Measurements from ENCODE around the gene AOPEP.

DNA sequence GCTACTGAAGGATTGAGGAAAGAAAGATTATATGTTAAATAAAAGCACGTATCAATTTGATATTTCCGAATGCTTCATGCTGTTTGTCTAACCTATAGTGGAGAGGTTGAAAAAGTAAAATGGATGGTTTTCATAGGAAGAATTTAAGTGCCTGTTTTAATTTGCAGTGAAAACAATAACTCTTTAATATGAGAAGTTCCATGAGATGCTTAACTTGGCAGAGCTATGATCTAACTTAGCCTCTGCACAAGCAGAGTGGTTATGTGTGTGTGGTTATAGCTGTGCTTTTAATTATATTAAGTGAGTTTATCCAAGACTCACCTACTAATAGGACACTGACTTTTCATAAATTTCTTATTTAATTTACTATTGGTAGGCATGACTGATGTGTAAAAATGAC lies 57.4 kb downstream of the AOPEP start:
- TF ChIP-seq, protein P1, sequence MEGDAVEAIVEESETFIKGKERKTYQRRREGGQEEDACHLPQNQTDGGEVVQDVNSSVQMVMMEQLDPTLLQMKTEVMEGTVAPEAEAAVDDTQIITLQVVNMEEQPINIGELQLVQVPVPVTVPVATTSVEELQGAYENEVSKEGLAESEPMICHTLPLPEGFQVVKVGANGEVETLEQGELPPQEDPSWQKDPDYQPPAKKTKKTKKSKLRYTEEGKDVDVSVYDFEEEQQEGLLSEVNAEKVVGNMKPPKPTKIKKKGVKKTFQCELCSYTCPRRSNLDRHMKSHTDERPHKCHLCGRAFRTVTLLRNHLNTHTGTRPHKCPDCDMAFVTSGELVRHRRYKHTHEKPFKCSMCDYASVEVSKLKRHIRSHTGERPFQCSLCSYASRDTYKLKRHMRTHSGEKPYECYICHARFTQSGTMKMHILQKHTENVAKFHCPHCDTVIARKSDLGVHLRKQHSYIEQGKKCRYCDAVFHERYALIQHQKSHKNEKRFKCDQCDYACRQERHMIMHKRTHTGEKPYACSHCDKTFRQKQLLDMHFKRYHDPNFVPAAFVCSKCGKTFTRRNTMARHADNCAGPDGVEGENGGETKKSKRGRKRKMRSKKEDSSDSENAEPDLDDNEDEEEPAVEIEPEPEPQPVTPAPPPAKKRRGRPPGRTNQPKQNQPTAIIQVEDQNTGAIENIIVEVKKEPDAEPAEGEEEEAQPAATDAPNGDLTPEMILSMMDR (IDR thresholded peaks at IDR 0.05; ENCODE audit: low read length): no peak
- no peak for TF ChIP-seq EZH2phosphoT487 (IDR thresholded peaks at IDR 0.05; ENCODE audit: low read length)

Measured in MM.1S (cell line).